NCI-H446 treated with DMSO at 0.1 percent for 48 hours (cell line): ENCODE results near the gene SCART1.
"Not testable (repeated sequence)": the region's sequence is repeated elsewhere in the genome, so short reads cannot be mapped to it uniquely, and the experiment has no call there.

Source experiments
- DNase-seq: peaks from one replicate; lab custom pipeline; 2025; lab: John Stamatoyannopoulos, UW

SCART1 gene

DNA sequence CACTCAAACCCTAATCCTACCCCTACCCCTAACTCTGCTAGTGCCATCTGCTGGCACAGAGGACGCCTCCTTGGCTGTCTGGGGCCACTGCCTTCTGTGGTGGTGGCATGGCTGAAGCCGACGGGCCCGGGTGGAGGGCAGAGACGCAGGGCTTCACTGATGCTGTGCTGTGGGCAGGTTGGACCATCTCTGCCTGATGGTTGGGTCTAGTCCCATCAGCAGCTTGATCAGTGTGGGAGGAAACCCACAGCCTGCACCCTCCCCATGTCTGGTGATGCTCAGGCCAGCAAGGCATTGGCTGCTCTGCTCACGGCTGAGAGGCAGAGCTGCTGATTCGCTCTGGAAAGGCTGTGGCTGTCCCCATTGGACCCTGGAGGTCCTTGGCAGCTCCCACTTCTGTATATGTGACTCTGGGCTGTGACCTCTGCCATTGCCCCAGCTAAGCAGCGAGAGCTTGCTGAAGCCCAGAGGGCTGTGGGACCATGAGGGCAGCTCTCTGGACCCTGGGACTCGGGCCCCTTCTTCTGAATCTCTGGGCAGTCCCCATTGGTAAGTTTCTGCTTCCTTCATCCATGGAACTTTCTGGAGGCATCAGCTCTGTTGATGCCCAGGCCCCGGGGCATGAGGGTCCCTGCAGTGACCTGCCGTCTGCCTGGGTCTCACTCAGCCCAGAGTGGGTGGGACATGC is at the start of gene SCART1:
TSS of gene SCART1 (plus strand) at position 430 of the 688 bp plus-strand sequence. CDS start at position 483, 53 bp downstream.
- no peak for DNase-seq

- no peak for DNase-seq
These were observed 48.5 kb upstream of the SCART1 start for GRCh38 chr10:133405272-133405671.

DNA sequence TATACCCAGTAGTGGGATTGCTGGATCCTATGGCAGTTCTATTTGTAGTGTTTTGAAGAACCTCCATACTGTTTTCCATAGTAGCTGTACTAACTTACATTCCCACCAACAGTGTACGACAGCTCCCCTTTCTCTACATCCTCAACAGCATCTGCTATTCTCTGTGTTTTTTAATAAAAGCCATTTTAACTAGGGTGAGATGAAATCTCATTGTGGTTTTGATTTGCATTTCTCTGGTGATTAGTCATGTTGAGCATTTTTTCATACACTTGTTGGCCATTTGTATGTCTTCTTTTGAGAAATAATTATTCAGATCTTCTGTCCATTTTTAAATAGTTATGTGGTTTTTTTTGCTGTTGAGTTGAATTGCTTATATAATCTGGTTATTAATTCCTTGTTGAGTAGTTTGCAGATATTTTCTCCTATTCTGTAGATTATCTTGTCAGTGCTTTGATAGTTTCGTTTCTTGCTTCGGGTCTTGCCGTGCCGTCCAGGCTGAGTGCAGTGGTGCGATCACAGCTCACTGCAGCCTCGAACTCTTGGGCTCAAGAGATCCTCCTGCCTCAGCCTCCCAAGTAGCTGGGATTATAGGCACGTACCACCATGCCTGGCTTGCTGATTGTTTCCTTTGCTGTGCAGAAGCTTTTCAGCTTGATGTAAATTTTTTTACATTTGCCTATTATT is 47.8 kb upstream of the SCART1 start:
- DNase-seq = no peak

DNA sequence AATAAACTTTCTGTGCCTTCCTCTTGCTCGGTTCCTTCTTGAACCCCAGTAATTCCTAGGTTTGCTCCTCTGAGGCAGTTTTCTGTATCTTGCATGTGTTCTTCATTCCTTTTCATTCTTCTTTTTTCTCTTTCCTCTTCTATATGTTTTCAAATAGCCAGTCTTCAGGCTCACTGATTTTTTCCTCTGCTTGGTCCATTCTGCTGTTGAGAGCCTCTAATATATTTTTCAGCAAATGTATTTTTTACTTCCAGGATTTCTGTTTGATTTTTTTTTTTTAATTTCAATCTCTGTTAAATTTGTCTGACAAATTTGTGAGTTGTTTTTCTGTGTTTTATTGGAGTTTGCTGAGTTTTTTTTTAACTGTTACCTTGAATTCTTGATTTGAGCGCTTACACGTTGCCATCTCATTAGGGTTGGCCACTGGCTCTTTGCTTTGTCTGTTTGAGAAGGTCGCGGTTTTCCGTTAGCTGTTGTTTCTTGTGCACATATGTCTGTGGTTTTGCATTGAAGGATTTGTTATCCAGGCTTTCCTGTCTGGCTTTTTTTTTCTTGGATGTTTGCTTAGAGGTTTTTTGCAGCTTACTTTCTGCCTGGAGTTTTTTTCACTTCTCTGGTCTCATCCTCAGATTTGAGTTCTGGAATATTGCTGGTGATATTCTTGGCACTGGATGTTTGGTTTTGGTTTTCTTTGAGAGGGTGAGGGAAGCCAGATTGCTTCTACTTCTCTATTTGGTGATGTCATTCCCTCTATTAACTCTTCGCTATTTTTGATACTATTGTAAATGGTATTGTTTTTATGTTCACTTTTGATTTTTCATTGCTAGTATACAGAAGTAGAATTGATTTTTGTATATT is 42.0 kb upstream of the SCART1 start:
- no peak for DNase-seq

GRCh38 chr10:133412381-133412711 is 41.4 kb upstream of the SCART1 start:
- DNase-seq = no peak

- not testable (repeated sequence) for DNase-seq
These were observed 39.3 kb upstream of the SCART1 start for GRCh38 chr10:133414401-133414800.

GRCh38 chr10:133415752-133416151 is 38.0 kb upstream of the SCART1 start:
- DNase-seq = no peak

GRCh38 chr10:133418289-133418993 is 35.3 kb upstream of the SCART1 start:
- no peak for DNase-seq

- no peak for DNase-seq
These were observed 34.4 kb upstream of the SCART1 start for GRCh38 chr10:133419211-133419950.

- no peak for DNase-seq
These were observed 33.7 kb upstream of the SCART1 start for GRCh38 chr10:133420028-133420427.

DNA sequence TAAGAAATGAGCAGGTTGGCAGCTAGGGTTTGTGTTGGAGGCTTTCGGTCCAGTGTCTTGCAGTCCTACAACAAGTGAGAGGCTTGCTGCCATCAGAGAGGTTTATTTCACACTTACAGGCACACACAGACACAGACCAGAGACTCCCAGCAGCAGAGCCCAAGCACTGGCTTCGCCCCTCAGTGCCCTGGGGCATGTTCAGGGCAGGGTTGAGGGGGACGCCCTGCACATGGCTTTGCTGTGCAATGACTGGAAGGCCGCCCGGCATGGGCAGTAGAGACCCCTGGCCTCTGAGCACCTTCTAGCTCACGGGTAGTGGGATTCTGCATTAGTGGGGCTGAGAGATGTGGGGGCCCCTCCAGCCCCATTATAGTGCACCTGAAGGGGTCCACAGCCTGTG is 33.2 kb upstream of the SCART1 start:
- no peak for DNase-seq

GRCh38 chr10:133421336-133422222 is 32.2 kb upstream of the SCART1 start:
- no peak for DNase-seq

- no peak for DNase-seq
These were observed 31.4 kb upstream of the SCART1 start for GRCh38 chr10:133422223-133422806.

DNA sequence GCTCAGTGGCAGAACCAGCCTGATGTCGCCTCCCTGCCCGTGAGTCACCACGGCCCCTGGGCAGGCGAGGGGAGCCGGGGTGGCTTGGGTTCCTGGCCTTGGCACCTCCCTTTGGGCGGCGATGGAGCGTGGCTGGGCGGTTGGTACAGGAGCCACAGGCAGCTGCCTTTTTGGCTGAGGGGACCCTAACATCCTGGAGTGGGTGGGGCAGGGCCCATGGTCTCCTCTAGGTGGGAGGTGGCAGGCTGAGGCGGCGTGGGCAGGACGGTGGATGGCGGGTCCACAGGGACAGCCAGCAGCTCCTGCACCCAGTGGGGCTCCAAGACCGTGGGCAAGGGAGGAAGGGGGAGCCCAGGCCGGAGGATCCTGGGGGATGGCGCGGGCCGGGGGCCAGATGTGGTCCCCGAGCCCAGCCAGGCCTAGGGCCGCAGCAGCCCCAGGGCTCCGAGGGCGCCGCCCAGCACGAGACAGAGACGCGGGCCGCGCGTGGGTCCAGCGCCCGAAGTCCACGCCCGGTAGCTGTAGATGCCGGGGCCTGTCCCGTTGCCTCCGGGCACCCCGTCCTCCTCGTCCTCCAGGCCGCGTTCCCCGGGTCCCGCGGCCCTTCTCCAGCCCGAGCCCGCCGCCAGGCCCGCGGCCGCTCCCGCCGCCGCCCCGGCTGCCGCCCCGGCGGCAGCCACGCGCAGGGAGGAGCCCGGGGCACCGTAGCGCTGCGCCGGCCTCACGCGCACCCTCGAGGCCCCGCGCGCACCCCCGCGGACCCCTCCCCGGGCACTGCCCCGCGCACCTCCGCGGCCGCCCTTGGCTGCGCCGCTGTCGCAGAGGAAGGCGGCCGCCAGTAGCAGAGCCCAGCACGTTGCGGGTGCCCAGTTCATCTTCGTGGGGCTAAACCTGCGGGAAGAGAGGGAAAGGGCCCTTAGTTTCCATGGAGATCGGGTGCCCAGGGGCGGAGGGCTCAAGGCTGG is 30.7 kb upstream of the SCART1 start:
- DNase-seq = no peak

- DNase-seq = not testable (repeated sequence)
These were observed 29.6 kb upstream of the SCART1 start for GRCh38 chr10:133424102-133424501.

- DNase-seq = not testable (repeated sequence)
These were observed 29.1 kb upstream of the SCART1 start, which contains the start of gene SPRN for GRCh38 chr10:133424601-133425000. Gene SPRN (minus strand): TSS chr10:133424625. CDS start chr10:133423681, 944 bp downstream.

DNA sequence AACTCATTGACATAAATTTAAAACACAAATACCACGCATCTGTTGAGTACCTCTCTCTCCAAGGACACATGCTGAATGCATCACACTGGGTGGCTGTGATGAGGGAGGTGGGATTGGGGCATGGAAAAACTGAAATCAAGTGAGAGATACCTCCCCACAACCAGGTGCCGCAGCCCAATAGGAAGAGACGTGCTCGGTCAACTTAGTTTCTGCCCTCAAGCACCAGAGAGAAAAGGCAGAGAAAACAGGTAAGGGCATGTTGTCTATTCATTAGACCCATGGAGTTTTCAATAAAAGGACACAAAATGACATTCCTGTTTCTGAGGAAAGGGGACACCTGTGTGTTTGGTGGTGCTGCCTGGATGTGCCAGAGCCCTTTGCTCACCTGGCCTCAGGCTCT is 24.2 kb upstream of the SCART1 start:
- DNase-seq = not testable (repeated sequence)

GRCh38 chr10:133431888-133432613 is 21.7 kb upstream of the SCART1 start:
- not testable (repeated sequence) for DNase-seq
